ENCODE results near the gene TPPP.
"Not testable (repeated sequence)": the region's sequence is repeated elsewhere in the genome, so short reads cannot be mapped to it uniquely, and the experiment has no call there.

TPPP gene

DNA sequence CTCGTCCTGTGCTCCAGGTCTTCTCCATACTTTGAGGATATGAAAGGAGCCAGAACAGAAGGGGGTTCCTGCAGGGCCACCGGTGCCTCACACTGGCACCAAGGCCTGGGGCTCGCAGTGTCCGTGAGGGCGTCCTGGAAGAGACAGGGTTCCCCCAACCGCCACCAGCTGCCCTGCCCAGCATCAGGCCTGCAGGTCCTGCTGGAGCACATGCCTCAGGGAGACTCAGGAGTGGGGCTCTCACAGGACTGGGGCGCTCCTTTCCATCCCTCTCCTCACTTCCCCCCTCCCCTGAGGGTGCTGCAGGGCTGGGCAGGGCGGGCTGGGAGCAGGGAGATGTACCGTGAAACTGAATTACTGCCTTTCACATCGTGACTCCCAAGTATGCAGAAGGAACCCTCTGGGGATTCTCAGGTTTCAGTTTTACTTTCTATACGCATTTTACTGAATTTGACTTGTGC, 49.3 kb downstream of the TPPP start:
- no peak for DNase-seq

GRCh38 chr5:643351-643801, 49.8 kb downstream of the TPPP start:
- DNase-seq, result no peak

- DNase-seq, result no peak
These were observed 50.7 kb downstream of the TPPP start for GRCh38 chr5:642481-642880.

DNA sequence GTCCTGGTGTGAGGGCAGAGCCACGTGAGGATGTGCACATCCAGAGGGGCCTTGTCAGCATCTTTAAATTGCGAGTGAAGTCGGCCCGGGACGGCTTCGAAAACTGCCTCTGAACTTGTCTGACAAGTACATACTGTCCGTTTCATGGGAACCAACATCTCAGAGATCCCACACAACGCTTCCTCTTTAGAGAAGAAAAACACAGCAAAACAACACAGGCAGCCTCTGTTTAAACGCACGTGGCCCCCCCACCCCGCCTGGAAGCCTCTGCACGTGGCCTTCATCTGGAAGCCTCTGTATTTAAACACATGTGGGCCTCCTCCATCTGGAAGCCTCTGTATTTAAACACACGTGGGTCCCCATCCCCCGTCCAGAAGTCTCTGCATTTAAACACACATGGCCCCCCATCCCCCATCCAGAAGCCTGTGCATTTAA, 51.8 kb downstream of the TPPP start:
- no peak for DNase-seq

DNA sequence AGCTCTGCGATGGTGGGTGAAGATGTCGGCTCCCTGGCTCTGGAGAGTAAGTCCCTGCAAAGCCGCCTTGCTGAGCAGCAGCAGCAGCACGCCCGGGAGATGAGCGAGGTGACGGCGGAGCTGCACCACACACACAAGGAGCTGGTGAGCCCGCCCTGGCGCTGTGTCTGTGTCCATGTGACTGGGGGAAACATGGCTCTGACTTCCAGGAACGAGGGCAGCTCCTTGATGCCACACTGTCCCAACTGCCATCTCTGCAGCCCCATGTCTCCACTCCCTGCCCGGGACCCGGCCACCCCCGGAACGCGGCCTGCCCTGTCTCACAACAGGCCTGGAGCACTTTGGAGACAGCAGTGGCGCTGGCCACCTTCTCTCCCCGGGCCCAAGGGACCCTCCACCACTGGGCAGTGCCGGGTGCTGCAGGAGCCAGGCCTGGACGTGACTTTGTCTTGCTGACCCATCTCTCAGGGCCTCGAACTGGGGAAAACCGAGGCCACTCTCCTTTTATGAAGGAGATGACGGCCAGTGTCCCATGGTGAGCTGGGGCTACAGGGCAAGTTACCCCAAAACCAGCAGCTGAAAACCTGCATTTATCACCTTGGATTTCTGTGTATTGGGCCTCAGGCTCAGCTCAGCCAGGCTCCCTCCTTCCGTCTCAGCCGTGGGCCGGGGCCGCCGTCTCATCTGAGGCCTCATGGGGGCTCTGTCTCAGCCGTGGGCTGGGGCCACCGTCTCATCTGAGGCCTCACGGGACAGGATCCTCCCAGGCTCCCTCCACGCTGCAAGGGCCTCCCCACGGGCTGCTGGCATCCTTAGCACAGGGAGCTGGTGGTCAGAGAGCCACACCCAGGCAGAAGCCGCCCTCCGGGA, 52.5 kb downstream of the TPPP start:
- no peak for DNase-seq

DNA sequence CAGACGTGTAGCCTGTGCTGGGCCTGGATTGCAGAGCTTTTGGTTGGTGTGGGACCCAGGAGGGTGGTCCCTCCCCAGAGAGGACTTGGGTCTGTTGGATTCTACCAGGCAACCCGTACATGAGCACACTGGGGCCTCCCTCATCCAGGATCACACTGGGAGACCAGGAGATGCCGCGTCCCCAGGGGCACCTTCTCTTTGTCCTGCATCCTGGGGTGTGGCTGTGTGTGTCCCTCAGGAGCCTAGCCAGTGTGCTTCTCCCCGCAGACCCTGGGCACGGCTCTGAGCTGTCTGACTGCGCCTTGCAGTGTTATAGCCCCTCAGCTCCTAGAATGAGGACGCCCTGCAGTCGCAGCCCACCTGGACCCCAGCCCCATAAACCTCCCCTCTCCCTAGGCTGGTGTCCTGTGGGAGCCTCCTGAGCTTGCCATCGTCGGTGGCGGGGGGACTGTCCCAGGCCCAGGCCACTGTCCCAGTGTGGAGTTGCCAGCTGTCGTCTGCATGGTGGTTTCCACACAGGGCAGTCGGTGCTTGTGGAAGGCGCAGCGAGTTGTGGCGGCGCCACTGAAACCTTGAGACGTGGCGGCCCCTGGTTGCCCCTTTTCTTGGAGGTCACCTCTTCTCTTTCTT, 53.5 kb downstream of the TPPP start:
- DNase-seq, result no peak

DNA sequence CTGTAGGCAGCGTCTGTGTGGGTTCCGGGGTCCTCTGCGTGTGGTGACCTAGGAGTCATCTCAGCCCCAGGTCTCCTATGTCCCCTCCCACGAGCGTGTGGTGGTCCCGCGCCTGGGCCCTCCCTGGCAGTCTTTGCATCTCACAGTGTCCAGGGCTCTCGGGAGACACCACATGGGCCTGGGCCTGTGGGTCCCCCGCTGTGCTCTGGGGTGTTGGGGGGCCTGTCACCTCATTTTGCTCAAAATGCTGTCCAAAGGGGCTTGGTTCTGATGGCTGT, 54.0 kb downstream of the TPPP start:
- no peak for DNase-seq

- DNase-seq, result no peak
These were observed 54.5 kb downstream of the TPPP start for GRCh38 chr5:638501-639252.

GRCh38 chr5:637581-638450, 55.3 kb downstream of the TPPP start:
- no peak for DNase-seq

DNA sequence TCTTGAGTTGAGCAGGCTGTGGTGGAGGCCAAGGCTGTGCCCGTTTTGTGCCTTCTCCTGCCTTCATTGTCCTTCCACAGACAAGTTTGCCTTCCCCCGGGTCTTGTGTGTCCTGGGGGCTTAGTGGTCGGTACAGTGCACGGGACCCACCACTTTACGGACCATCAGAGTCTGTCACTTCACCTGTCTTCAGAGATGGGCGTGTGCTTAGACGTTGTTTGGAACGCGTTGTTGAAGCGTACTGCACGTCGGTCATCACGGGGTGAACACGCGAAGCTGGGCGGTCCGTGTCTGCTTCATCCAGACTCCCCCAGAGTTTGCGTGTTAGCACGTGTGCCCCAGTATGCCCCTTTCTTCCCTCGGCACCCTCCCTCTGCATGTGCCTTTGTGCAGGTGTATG, 56.2 kb downstream of the TPPP start:
- DNase-seq, result no peak

DNA sequence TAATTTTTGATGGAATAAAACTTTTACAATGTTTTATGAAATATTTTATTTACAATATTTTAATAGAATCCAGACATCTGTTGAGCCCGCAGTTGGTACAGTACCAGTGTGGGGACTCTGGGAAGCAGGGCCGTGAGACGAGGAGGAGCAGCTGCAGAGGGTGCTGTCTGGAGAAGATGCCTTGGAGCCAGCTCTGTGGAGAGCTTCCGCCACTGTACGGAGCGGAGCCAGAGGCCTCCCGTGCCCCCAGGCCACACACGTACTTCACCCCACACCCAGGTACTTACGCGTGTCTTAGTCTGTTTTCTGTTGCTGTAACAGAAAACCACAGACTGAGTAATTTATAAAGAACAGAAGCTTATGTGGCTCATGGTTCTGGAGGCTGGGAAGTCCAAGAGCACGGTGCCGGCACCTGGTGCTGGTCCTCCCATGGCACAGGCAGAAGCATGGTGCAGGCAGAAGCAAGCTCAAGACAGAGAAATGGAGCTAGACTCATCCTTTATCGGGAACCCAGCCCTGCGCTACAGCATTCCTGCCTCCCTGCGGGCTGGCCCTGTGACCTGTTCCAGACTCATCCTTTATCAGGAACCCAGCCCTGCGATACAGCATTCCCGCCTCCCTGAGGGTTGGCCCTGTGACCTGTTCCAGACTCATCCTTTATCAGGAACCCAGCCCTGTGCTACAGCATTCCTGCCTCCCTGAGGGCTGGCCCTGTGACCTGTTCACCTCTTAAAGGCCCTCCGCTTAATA, 57.7 kb downstream of the TPPP start:
- DNase-seq, result no peak

- no peak for DNase-seq
These were observed 59.0 kb downstream of the TPPP start for GRCh38 chr5:634191-634590.

DNA sequence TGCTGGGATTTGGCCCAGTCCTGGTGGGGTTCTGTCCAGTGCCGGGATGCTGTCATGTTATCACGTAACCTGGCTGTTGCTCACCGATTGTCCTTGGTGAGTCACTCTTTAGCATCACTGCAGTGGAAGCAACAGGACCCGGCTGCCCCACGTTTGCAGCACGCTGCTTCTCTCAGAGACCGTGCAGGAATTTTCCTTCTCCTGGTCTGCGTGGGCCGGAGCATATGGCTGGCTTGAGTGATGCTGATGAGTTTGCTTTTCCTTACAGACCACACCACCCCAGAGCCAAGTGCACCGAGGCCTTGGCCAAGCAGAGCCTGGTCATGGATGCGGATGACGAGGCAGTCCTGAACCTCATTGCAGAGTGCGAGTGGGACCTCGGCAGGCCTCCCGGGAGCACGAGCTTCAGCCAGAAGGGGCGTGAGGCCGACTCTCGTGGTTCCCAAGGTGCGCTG, 59.6 kb downstream of the TPPP start:
- no peak for DNase-seq

GRCh38 chr5:628351-629205, 64.6 kb downstream of the TPPP start:
- not testable (repeated sequence) for DNase-seq

GRCh38 chr5:627840-628239, 65.3 kb downstream of the TPPP start:
- no peak for DNase-seq

DNA sequence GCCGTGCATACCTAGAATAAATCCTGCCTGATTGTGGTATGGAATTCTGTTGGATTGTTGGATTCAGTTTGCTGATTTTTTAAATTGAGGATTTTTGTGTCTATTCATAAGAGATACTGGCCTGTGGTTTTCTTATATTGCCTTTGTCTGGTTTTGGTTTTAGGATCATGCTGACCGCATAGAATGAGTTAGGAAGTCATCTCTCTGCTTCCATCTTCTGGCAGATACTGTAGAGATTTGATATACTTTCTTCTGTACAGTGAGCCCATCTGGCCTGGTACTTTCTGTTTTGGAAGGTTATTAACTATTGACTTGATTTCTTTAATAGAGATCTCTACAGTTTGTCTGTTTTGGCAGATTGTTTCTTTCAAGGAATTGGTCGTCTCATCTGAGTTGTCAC, 66.3 kb downstream of the TPPP start:
- DNase-seq, result no peak

DNA sequence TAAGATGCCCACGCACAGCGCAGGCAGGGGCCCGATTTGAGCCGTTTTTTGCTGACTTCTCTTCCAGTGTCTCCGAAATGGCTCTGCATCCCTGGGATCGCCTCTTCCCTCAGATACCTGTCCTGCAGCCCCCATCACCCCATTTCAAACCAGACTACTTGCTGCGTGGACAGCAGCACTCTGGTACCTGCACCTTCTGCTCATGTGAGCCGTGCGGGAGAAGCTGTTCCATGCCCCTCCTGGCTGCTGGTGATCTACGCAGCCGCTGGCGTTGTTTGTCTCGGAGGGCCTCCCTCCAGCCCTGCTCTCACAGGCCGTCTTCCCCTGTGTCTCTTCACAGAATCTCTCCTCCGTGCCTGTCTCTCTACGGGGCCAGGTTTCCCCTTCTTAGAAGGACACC, 67.6 kb downstream of the TPPP start:
- DNase-seq, result no peak

DNA sequence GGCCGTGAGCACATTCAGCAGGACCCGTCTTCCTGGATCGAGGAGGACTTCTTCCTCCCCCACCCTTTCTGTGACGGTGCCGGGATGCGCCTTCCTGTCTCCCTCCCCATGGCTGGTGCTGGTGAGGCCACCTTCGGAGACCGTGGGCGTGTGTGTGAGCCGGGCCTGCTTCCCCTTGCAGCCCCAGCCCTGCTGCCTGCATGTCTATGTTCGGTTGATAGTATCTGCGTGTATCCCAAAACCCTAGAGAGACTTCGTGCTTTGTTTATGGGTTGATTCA, 68.3 kb downstream of the TPPP start:
- no peak for DNase-seq

DNA sequence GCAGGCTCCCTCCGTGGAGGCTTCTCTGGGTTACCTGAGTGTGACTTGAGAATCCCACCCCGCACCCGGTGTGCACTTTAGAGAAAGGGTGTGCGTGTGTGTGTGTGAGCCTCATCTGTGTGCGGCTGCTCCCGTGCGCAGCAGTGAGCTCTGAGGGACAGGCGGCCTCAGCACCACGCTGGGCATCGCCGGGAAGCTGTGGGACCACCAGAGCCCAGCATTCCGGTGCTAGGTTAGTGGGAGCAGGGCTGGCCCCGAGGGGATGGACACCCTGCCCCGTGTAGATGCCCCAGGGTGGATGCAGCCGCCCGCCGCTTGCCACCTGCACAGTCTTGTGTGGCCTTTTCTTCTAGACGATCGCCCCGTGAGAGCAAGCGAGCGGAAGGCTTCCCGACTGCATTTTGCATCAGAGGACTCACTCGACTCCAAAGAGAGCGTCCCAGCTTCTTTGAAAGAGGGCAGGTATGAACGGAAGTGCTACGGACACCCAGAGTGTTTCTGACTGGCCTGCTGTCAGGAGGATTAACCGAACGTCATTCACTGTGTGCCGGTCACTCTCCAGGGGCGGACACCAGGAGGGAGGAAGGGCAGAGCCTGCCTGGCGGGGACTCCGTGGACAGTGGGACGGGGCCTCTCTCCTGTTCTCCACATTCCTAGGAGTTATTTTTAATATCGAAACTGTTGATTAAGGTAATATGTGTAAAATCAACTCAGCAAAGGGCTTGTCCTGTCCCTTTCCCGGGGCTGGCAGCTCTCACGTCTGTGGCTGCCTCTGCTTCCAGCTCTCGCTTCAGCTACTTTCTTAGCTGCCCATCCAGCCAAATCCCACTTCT, 68.8 kb downstream of the TPPP start:
- no peak for DNase-seq

DNA sequence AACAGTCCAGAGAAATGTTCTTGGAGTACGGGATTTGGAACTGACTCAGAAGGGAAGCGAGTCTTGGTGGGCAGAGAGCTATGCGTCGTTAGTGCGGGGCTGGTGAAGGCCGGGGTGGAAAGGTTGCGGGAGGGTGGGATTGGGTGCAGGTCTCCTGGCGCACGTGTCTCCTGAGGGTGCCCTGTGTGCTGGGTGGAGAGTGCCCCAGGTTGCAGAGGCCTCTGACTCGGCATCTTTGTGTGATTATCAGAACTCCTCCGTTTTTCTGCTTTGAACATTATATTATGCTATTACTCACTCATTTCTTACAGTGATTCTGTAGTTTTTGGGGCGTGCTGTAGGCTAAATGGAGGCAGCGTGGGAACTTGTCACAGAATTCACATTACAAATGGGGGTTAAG, 69.6 kb downstream of the TPPP start:
- no peak for DNase-seq
